ENCODE results near the gene GNA14.

Gene GNA14

DNA sequence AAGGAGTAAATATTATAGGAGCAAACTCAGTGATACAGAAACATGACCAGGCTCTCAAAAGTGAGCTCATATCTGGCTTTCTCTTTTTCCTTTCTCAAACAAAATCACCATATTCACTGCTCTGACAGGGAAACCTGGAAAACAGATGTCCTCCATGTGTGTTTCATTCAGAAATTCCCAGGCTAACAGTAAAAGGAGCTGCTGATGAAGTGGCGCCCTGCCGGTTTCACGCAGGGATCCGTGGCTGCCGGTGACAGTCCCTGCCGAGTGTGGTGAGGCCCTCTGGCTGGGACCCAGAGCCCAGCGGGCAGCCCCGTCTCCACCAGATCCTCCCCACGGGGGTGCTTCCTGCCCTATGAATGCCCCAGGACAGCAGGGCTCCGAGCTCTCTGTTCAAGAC is 208.1 kb downstream of the GNA14 start:
- no peak overlapping the region for H3K4me3 ChIP-seq (ENCODE audit: insufficient read depth, low read depth, low read length)
- H3K4me1 ChIP-seq (ENCODE audit: control insufficient read depth, insufficient read depth, low read length), result peaks cover 5% of the 10 kb centered on the region
- WGBS, 2 experiments, result 6 to 13% methylated on average over 10 of the region's 10 CpGs
- H3K9me3 ChIP-seq (ENCODE audit: control insufficient read depth, low read length), result no peaks in the 10 kb centered on the region
- no peaks in the 10 kb centered on the region for H3K27me3 ChIP-seq (ENCODE audit: control insufficient read depth, insufficient read depth, low read length, poor library complexity, severe bottlenecking)
- H3K36me3 ChIP-seq (ENCODE audit: control insufficient read depth, insufficient read depth, low read length), result no peaks in the 10 kb centered on the region
- no peak overlapping the region for H3K27ac ChIP-seq (ENCODE audit: insufficient read depth, low read depth, low read length, poor library complexity, severe bottlenecking)

- 94 to 96% methylated on average over 3 of the region's 3 CpGs for WGBS, 2 experiments
- H3K9me3 ChIP-seq (ENCODE audit: control insufficient read depth, low read length), result no peaks in the 10 kb centered on the region
- H3K4me3 ChIP-seq (ENCODE audit: insufficient read depth, low read depth, low read length), result no peak overlapping the region
- peaks cover 5% of the 10 kb centered on the region for H3K4me1 ChIP-seq (ENCODE audit: control insufficient read depth, insufficient read depth, low read length)
- no peak overlapping the region for H3K27ac ChIP-seq (ENCODE audit: insufficient read depth, low read depth, low read length, poor library complexity, severe bottlenecking)
- no peaks in the 10 kb centered on the region for H3K36me3 ChIP-seq (ENCODE audit: control insufficient read depth, insufficient read depth, low read length)
- H3K27me3 ChIP-seq (ENCODE audit: control insufficient read depth, insufficient read depth, low read length, poor library complexity, severe bottlenecking), result peaks cover 5% of the 10 kb centered on the region
These were observed 209.5 kb downstream of the GNA14 start for GRCh38 chr9:77438653-77439052.

- H3K4me3 ChIP-seq (ENCODE audit: insufficient read depth, low read depth, low read length), result no peak overlapping the region
- no peaks in the 10 kb centered on the region for H3K9me3 ChIP-seq (ENCODE audit: control insufficient read depth, low read length)
- 91 to 93% methylated on average over 3 of the region's 3 CpGs for WGBS, 2 experiments
- H3K27me3 ChIP-seq (ENCODE audit: control insufficient read depth, insufficient read depth, low read length, poor library complexity, severe bottlenecking), result peaks cover 5% of the 10 kb centered on the region
- no peak overlapping the region for H3K27ac ChIP-seq (ENCODE audit: insufficient read depth, low read depth, low read length, poor library complexity, severe bottlenecking)
- H3K36me3 ChIP-seq (ENCODE audit: control insufficient read depth, insufficient read depth, low read length), result no peaks in the 10 kb centered on the region
- H3K4me1 ChIP-seq (ENCODE audit: control insufficient read depth, insufficient read depth, low read length), result peaks cover 5% of the 10 kb centered on the region
These were observed 212.4 kb downstream of the GNA14 start for GRCh38 chr9:77435688-77436087.

- Histone ChIP-seq H3K4me1 (ENCODE audit: control insufficient read depth, insufficient read depth, low read length) (peaks cover 4% of the 10 kb centered on the region), H3K9me3 (ENCODE audit: control insufficient read depth, low read length) (no peaks in the 10 kb centered on the region), H3K36me3 (ENCODE audit: control insufficient read depth, insufficient read depth, low read length) (no peaks in the 10 kb centered on the region), H3K4me3 (ENCODE audit: insufficient read depth, low read depth, low read length) (no peak overlapping the region), H3K27ac (ENCODE audit: insufficient read depth, low read depth, low read length, poor library complexity, severe bottlenecking) (no peak overlapping the region), H3K27me3 (ENCODE audit: control insufficient read depth, insufficient read depth, low read length, poor library complexity, severe bottlenecking) (peaks cover 5% of the 10 kb centered on the region)
- 89 to 93% methylated on average over 1 to 4 of the region's 4 CpGs for WGBS, 2 experiments
These were observed 212.8 kb downstream of the GNA14 start for GRCh38 chr9:77435277-77435676.

GRCh38 chr9:77433675-77434445 is 214.3 kb downstream of the GNA14 start:
- H3K27me3 ChIP-seq (ENCODE audit: control insufficient read depth, insufficient read depth, low read length, poor library complexity, severe bottlenecking), result peaks cover 5% of the 10 kb centered on the region
- 70% methylated on average over 21 of the region's 21 CpGs for WGBS, 2 experiments
- H3K4me1 ChIP-seq (ENCODE audit: control insufficient read depth, insufficient read depth, low read length), result no peaks in the 10 kb centered on the region
- H3K27ac ChIP-seq (ENCODE audit: insufficient read depth, low read depth, low read length, poor library complexity, severe bottlenecking), result no peak overlapping the region
- no peaks in the 10 kb centered on the region for H3K9me3 ChIP-seq (ENCODE audit: control insufficient read depth, low read length)
- H3K4me3 ChIP-seq (ENCODE audit: insufficient read depth, low read depth, low read length), result no peak overlapping the region
- H3K36me3 ChIP-seq (ENCODE audit: control insufficient read depth, insufficient read depth, low read length), result no peaks in the 10 kb centered on the region

DNA sequence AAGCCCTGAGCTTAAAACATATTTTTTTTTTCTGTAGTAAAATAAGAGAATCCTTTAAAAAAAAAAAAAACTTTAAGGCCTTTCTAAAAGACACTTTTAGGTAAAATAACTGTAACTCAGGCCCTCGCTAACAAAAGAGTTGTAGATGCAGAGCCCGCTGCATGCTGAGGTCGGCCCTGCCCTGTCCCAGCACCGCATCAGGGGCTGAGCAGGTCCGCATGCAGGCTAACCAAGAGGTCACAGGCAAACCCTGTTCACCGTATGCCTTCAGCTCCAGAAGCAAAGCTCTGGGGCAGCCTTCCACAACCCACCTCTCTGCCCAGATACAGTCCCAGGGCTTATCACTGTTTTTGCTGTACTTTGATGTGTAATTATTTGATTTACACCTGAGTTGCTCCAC is 216.1 kb downstream of the GNA14 start:
- WGBS, 2 experiments, result 87% methylated on average over 6 of the region's 6 CpGs
- H3K4me1 ChIP-seq (ENCODE audit: control insufficient read depth, insufficient read depth, low read length), result no peaks in the 10 kb centered on the region
- H3K27me3 ChIP-seq (ENCODE audit: control insufficient read depth, insufficient read depth, low read length, poor library complexity, severe bottlenecking), result peaks cover 5% of the 10 kb centered on the region
- H3K27ac ChIP-seq (ENCODE audit: insufficient read depth, low read depth, low read length, poor library complexity, severe bottlenecking), result no peak overlapping the region
- no peak overlapping the region for H3K4me3 ChIP-seq (ENCODE audit: insufficient read depth, low read depth, low read length)
- H3K36me3 ChIP-seq (ENCODE audit: control insufficient read depth, insufficient read depth, low read length), result no peaks in the 10 kb centered on the region
- H3K9me3 ChIP-seq (ENCODE audit: control insufficient read depth, low read length), result no peaks in the 10 kb centered on the region

DNA sequence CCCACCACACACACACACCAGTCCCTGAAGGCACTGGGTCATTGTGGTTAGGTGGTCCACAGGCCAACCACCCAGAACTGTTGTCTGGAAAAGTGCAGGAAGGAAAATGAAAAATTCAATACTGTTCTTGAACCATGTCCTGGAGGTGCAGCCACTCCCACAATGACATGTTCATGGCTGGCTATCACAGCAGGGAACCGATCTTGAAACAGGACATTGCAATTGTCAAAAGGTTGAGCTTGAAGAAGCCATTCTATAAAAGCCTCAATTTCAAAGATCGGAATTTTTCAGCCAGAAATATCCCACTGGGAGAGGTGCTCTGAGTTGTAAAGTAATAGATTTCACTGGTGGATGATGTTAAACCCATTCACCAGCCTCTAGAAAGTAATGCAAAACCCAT is 218.2 kb downstream of the GNA14 start:
- H3K36me3 ChIP-seq (ENCODE audit: control insufficient read depth, insufficient read depth, low read length), result no peaks in the 10 kb centered on the region
- H3K4me3 ChIP-seq (ENCODE audit: insufficient read depth, low read depth, low read length), result no peak overlapping the region
- WGBS, 2 experiments, result 65 to 77% methylated on average over 2 of the region's 2 CpGs
- peaks cover 5% of the 10 kb centered on the region for H3K27me3 ChIP-seq (ENCODE audit: control insufficient read depth, insufficient read depth, low read length, poor library complexity, severe bottlenecking)
- H3K9me3 ChIP-seq (ENCODE audit: control insufficient read depth, low read length), result no peaks in the 10 kb centered on the region
- no peak overlapping the region for H3K27ac ChIP-seq (ENCODE audit: insufficient read depth, low read depth, low read length, poor library complexity, severe bottlenecking)
- H3K4me1 ChIP-seq (ENCODE audit: control insufficient read depth, insufficient read depth, low read length), result no peaks in the 10 kb centered on the region

GRCh38 chr9:77427256-77427927 is 220.7 kb downstream of the GNA14 start:
- no peaks in the 10 kb centered on the region for H3K27me3 ChIP-seq (ENCODE audit: control insufficient read depth, insufficient read depth, low read length, poor library complexity, severe bottlenecking)
- no peak overlapping the region for H3K4me3 ChIP-seq (ENCODE audit: insufficient read depth, low read depth, low read length)
- H3K27ac ChIP-seq (ENCODE audit: insufficient read depth, low read depth, low read length, poor library complexity, severe bottlenecking), result no peak overlapping the region
- no peaks in the 10 kb centered on the region for H3K4me1 ChIP-seq (ENCODE audit: control insufficient read depth, insufficient read depth, low read length)
- H3K9me3 ChIP-seq (ENCODE audit: control insufficient read depth, low read length), result no peaks in the 10 kb centered on the region
- WGBS, 2 experiments, result 91 to 92% methylated on average over 7 of the region's 7 CpGs
- no peaks in the 10 kb centered on the region for H3K36me3 ChIP-seq (ENCODE audit: control insufficient read depth, insufficient read depth, low read length)

GRCh38 chr9:77426712-77427111 is 221.4 kb downstream of the GNA14 start:
- 90% methylated on average over 2 of the region's 3 CpGs; no CpG with 5 or more reads in 1 of the 2 experiments for WGBS, 2 experiments
- Histone ChIP-seq H3K9me3 (ENCODE audit: control insufficient read depth, low read length) (no peaks in the 10 kb centered on the region), H3K4me3 (ENCODE audit: insufficient read depth, low read depth, low read length) (no peak overlapping the region), H3K36me3 (ENCODE audit: control insufficient read depth, insufficient read depth, low read length) (no peaks in the 10 kb centered on the region), H3K4me1 (ENCODE audit: control insufficient read depth, insufficient read depth, low read length) (no peaks in the 10 kb centered on the region), H3K27me3 (ENCODE audit: control insufficient read depth, insufficient read depth, low read length, poor library complexity, severe bottlenecking) (no peaks in the 10 kb centered on the region), H3K27ac (ENCODE audit: insufficient read depth, low read depth, low read length, poor library complexity, severe bottlenecking) (no peak overlapping the region)

DNA sequence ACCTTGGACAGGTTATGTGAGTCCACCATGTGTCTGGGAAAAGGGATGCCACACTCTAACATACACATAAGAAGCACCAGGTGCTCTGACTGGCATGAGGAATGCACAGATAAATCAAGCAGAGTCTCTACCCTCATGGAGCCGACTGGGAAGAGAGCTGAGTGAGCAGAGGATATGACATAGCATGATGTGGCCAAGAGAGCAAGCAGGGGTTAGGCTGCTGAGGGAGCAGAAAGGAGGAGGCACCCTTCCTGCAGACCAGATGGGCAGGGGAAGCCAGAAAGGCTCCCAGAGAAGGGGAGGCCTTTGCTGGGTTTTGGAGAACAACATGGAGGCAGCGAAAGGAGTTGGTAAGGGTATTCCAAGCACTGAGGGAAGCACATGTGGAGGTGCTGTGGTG is 223.1 kb downstream of the GNA14 start:
- WGBS, 2 experiments, result 94 to 96% methylated on average over 2 of the region's 2 CpGs
- H3K27ac ChIP-seq (ENCODE audit: insufficient read depth, low read depth, low read length, poor library complexity, severe bottlenecking), result no peak overlapping the region
- no peaks in the 10 kb centered on the region for H3K36me3 ChIP-seq (ENCODE audit: control insufficient read depth, insufficient read depth, low read length)
- H3K4me1 ChIP-seq (ENCODE audit: control insufficient read depth, insufficient read depth, low read length), result no peaks in the 10 kb centered on the region
- no peak overlapping the region for H3K4me3 ChIP-seq (ENCODE audit: insufficient read depth, low read depth, low read length)
- H3K27me3 ChIP-seq (ENCODE audit: control insufficient read depth, insufficient read depth, low read length, poor library complexity, severe bottlenecking), result no peaks in the 10 kb centered on the region
- H3K9me3 ChIP-seq (ENCODE audit: control insufficient read depth, low read length), result no peaks in the 10 kb centered on the region

Data from ectodermal cell (in vitro differentiated cells).